HG03565 (cell line): ENCODE measurements around the gene WSB2.

ENCODE experiments used
- ATAC-seq: cut with Tn5 transposase; IDR thresholded peaks from one replicate; pipeline ENCODE4 v1.9.1; 2021; ENCODE audit warnings: mild to moderate bottlenecking, moderate library complexity; ENCODE audit not compliant: unreplicated experiment

Gene WSB2

DNA sequence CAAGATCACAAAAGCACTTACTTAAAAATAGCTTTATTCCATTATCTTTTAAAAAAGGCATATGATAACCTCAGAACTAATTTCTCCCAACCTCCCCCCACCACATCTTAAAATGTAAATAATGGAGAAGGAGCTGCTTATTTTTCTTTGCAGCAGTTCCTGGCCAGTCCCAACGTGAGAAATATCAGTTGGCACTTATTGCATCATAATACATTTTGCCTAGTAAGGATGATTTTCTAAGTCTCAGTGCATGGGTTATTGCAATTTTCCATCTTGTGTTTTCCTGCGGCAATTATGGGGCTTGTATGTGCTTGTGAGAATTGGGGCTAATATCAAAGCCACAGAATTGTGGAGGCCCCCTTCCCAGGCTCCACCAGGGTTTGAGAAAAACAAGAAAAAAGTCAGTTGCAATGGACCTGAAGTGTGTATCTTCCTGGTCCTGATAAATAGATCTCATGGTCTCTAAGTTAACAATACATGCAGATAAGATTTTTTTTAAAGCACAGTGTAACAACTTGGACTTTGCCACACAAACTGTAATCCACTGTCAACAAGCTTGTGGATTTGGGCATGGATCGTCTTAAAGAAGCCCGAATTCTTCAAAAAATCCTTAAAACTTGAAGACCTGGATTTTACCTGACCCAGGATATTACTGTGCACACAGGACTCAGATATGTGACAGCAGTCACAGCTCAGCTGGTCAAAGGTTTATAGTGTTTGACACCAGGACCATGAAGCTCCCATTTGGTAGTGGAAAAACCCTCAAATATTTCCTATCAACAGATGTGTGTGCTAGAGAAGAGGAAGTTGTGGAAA lies 2.8 kb upstream of the WSB2 start:
- no peak for ATAC-seq

DNA sequence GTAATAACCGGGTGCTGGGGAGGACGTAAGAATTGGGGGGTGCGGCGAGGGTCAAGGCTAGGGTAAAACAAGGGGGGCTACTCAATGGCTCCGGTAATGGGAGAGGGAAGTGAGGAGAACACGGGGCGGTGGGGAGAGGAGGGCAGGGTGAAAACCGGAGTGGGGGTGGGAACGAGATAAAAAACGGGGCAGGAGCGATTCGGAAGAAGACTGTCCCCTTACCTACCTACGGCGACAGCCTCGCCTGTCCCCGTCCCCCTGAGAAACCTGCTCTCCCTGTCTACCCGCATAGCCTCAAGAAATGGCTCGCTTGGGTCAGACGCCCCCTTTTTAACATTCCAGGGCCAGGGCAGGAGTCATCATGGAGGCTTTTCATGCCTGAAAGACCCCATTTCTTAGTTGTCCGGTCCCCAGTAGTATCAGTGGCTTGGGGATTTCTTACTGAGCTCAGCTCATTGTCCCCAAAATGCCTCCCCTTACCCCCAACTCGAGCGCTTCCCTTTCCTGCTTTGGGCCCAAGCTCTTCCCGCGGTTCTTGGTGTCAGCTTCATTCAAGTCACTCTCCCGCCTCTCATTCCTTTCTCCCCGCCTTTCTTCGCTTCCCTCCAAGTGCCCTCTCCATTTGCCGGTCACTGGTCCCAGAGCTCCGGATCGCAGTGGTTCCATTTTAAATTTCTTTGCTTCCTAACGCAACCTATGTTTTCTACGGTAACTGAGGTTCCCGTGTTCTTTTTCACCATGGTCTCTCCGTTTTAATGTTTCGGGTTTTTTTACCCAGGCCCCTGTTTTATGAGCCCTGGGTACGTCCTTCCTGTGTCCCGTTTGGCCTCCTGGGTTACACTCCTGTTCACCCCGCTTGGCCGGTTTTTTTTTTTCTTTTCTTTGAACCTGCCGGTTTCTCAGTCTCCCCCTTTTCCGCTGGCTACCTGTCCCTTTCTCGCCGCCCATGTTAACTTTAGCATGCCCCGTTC lies 1.2 kb upstream of the WSB2 start:
- no peak for ATAC-seq

DNA sequence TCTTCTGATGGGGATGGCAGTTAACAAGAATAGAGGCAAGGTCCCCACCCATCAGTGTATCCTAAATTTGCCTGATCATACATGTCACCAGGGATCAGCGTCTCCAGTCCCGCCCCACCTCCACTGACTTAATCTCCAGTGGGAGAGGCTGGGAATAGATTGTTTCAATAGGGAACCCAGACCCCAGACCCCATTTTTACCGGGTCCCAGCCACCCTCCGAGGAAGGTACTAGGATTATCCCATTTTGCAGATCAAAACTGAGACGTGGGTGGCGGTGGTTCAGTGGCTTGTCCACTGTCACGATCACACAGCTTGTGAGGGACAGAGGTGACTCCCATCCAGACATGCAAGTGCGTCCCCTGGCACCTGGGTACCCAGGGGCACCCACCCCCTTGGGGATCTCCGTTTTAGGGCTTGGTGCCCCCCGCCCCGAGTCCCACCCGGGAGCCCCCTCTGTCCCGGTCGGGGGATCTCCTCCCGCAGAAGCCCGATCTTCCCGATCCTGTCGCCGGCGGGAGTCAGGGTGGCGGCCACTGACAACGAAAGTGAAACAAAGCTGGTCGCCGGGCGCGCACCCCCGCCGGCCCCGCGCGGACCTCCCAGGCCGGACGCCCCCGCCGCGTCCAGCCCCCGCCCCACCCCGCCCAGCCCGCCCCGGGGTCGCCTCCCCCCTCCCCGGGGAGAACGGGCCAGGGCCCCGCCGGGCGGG lies 523 bp downstream of the WSB2 start:
- no peak for ATAC-seq

DNA sequence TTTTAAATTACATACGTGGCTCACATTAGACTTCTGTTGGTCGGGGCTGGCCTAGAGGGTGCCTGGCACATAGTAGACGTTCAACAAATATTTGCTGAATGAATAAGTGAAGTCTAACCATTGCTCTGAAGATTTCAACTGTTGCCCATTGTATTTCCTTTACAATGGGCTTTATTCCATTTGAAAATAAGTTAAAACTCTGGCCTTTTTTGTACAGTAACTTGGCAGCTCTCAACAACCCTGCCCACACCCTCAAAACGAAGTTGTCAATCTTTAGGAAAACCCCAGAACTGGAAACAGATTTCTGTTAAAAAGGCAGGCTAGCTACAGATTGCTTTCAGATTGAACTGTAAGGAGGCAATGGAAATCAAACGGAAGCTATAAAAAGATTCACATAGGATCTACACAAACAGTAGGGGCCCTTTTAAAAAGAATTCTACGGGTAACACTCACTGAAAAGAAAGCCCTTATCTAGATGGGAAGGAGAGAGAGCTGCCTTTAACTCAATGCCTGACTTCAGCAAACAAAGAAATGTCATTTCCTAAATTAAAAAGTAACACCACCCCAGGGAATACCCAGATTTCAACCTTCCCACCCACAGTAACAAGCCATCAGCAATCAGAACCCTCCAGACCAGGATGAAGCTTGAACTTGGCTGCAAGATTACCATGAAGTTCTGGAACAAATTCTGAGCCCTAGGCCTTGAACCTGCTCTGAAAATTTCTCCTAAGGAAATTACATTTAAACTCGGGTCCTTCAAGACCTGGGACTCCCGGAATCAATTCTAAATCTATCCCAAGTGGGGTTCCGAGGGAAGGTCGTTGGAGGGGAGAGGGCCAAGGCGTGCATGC lies 1.4 kb downstream of the WSB2 start:
- ATAC-seq = no peak

DNA sequence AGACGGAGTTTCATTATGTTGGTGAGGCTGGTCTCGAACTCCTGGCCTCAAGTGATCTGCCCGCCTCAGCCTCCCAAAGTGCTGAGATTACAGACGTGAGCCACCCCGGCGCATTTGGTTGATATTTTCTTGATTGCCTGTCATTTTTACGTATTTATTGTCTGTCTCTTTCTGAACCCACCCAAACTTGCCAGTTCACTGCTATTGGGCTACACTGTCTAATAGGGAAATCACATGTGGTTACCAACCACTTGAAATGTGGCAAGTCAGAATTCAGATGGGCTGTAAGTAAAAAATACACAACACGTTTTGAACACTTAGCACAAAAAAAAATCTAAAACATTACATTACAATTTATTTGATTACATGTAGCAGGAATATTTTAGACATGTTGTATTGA lies 2.1 kb downstream of the WSB2 start:
- ATAC-seq = no peak

DNA sequence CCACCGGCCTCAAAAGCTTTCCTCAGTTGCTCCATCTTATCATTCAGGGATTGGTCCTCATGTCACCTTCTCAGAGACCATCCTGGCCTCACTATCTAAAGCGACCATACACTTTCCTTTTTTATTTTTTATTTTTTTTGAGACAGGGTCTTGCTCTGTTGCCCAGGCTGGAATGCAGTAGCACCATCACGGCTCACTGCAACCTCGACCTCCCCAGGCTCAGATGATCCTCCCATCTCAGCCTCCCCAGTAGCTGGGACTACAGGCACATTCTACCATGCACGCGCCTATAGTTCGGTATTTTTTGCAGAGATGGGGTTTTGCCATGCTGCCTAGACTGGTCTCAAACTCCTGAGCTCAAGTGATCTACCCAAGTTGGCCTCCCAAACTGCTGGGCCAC lies 2.8 kb downstream of the WSB2 start:
- no peak for ATAC-seq

DNA sequence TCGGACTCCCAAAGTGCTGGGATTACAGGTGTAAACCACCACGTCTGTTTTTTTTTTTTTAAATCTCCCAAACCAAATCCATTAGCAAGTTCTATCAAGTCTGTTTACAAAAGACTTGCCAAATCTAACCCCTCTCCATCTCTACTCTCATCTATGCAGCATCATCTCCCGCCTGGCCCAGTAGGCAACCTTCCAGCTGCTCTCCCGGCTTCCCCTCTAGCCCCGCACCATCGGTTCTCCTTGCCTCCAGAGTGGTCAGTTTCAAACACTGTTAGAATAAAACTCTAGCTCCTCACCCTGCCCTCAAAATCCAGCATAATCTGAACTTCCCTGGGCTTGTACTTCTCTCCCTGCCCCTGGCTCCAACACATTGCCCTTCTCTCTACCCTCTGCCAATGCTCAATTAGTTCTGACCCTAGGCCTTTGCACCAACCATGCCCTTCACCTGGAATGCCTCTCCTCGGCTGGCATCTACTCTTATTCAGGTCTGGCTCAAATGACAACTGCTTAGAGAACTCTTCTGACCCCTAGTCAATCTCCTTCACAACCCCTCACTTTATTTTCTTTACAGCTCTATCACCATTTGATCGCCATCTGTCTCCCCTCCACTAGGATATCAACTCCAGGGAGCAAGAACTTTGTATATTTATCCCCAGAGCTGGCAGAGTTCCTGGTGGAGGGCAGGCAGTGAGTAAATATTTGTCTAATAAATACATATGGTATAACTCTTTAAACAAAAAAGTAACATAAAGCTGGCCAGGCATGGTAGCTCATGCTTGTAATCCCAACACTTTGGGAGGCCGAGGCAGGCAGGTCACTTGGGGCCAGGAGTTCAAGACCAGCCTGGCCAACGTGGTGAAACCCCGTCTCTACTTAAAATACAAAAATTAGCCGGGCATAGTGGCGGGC lies 4.9 kb downstream of the WSB2 start:
- no peak for ATAC-seq

DNA sequence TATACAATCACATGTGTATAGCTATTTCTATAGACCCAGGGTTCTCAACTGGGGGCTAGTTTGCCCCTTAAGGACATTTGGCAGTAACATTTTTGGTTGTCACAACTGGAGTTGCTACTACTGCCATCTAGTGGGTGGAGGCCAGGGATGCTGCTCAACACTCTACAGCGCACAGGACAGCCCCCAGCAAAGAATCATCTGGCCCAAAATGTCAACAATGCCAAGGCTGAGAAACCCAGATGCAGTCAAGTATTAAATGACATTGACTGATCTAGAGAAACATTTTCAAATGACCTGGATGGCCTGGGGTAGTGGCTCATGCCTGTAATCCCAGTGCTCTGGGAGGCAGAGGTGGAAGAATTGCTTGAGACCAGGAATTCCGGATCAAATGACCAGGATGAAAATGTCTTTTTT lies 5.8 kb downstream of the WSB2 start:
- ATAC-seq = no peak

DNA sequence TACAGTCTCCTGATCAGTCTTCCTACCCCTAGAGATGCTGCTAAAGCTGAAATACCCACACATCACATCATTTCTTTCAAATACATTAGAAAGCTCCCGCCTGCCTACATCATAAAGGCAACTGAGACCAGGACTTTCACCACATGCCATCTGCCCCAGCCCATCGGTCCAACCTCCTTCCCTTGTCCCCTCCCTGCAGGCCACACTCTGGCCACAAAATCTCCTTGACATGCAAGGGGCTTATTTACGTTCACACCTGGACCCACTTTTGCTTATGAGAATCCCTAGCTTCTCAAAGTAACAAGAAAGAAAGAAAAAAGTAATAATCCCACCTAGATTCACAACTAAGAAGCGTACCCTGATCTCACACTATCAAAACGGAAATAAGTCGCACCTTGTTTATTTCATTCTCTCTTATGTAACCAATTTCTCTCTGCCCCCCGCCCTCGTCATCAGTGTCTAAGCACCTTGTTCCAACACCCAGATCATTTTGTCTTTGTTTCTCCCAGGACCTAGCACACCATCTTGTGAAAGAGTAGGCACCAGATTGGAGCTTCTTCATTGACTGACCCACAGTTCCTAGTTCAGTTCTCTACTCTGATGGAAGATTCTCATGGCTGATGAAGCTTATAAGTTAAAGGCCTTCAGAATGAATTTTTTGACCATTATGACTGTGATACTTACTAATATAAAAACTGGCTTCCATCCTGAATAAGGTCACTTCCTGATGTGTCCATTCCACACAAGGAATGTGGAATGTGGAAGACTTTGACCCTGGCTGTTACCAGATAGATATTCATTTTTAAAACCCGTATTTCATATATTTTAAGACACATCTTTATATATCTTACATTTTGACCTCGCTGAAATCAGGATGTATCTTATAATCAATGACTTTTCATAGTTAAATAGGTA lies 7.7 kb downstream of the WSB2 start:
- ATAC-seq = no peak

DNA sequence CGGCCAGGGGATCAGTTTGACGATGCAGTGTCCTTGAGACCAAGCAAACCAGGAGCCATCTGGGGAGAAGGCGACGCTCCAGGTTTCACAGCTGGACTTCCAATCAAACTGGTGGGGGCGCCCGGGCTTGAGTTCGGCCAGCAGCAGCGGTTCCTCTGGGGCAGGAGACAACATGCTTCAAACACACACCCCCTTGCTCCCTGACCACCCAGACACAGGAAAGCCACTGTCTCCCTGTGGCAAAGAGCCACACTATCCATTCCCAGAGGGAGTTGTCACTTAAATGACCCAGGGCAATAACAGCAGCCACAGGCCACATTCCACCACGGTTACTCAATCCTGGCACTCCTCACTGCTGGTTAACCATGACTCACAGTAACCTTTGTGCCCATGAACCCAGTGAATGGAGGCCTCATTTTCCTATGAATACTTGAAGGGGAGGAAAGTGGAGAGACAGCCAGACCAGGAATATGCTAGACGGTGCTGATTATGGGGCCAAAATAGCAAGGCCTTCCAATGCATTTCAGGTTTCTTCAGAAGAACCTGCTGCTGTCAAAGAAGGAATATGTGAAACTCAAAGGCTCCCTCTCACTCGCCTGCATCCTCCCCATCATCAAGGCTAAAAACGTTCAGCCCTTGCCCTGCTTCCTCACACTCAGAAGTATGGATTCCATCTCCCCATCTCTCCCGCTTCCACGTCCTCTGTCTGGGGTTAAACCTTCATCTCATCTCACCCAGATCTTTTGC lies 8.5 kb downstream of the WSB2 start:
- no peak for ATAC-seq

DNA sequence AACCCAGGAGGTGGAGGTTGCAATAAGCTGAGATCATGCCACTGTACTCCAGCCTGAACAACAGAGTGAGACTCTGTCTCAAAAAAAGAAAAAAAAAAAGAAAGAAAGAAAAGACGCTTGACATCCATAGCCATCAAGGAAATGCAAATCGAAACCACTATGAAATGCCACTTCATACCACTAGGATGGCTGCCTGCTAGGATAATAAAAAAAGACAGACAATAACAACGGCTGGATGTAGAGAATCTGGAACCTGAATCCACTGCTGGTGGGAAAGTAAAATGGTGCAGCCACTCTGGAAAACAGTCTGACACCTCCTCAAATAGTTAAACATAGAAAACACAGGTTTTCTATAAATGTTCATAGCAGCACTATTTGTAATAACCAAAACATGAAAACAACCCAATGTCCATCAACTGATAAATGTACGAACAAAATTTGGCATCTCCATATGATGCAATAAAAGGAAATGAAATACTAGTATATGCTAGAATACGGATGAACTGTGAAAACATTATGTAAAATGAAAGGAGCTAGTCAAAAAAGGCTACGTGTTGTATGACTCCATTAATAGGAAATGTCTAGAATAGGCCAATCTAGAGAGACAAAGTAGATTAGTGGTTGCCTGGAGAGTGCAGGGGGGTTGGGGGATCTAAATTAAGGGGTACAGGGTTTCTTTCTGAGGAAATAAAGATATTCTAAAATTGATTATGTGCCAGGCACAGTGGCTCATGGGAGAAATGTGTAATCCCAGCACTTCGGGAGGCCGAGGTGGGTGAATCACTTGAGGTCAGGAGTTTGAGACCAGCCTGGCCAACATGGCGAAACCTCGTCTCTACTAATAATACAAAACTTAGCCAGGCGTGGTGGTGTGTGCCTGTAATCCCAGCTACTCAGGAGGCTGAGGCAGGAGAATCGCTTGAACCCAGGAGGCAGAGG lies 9.7 kb downstream of the WSB2 start:
- no peak for ATAC-seq

DNA sequence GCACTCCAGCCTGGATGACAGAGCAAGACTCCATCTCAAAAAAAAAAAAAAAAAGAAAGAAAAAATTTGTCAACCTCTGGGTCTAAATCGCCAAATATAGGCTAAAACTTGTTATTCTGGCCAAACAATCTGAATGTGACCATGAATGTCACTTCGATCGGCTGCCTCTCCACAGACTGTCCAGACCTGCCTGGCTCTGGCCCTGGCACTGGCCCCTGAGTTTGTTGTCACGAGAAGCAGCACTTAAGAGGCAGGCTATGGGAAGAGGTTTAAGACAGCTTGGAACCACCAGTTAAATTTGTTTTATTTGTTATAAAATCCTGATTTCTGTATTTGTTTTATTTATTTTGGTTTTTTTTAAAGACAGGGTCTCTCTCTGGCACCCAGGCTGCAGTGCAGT lies 14.5 kb downstream of the WSB2 start:
- no peak for ATAC-seq

DNA sequence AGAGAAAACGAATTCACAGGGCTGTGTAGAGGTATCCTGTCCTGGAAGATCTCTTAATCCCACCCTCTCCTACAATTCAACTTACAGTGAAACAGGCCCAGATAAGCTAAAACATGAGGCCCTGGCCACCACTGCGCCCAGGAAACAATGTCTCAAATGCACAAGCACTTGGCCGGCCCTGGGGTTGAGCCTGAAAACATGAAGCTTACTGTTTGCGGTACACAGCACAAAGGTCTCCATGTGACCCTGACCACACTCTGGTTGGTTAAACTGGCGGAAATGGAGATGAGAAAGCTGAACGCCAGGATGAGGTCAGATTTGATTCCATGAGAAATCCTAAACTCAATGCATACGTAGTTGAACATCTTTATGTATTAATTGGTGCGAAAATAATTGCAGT lies 16.4 kb downstream of the WSB2 start:
- no peak for ATAC-seq

DNA sequence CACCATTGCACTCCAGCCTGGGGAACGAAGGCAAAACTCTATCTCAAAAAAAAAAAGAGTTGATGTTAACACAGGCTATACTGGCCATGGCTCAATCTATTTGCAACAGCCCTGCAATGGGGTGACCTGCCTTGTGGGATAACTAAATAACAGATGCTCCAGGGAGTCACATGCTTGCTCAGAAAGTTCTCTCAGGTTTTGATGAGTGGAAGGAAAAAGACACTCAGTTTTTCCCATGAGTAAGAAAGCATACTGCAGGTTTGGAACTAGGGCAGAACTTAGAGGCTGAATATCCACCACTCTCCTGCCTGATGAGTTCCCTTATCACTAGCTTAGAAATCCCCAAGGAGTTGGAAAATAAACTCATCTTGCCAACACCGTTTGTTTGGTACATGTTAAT lies 16.9 kb downstream of the WSB2 start:
- no peak for ATAC-seq

DNA sequence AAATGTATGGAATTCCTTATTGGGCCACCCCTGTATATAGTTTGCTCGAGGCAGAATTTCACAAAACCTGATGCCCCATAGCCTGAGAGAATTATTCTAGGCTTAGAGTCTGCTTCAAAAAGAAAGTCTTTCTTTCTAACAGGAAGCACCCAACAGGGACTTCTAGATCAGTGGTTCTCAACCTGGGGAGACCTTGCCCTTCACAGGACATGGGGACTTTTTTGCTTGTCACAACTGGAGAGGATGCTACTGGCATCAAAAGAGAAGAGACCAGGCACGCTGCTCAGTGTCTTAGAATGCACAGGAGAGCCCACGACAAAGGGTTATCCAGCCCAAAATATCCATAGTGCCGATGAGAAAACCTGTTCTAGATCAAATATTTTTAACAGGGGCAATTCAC lies 18.9 kb downstream of the WSB2 start:
- ATAC-seq = no peak

DNA sequence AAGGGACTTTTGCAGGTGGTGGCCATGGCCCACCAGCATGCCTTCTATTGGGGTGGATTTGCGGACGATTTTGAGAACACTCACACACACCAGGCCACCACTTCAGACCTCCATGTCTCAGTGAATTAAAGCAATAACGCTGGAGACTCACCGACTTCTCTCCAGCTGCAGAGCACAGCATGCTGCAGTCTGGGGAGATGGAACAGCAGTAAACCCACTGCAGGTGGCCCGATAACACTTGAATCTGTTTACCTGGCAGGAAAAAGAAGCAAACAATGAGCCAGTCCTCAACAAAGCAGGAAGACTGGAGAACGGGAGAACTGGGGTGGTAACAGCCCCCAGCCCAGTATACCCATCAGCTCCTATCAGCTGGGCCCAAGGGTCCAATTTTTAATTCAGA lies 22.8 kb downstream of the WSB2 start:
- ATAC-seq = no peak
